Neural progenitor cell (in vitro differentiated cells): ENCODE data around the gene EFCAB10. TPM values are rescaled to one million over a fixed set of nuclear protein-coding genes. Genes with fewer than 3 reads are reported as not detected.

Source experiments
- DNase-seq: peaks from one replicate; pipeline ENCODE4 v3.0.0-alpha.2; 2016; ENCODE audit warnings: low spot score
- H2AFZ ChIP-seq: fragments of 200-600 bp; sonication (generic); replicated peaks from 2 replicates; pipeline ENCODE4 v1.6.1; 2016; ENCODE audit warnings: antibody characterized with exemption
- H3F3A ChIP-seq: fragments of 200-600 bp; sonication (generic); 2 replicates; pipeline ENCODE4 v1.6.1; 2016; ENCODE audit warnings: antibody characterized with exemption, low read depth
- H3K27ac ChIP-seq: fragments of 200-600 bp; sonication (generic); 2 replicates; pipeline ENCODE4 v1.5.1; 2016; ENCODE audit warnings: mild to moderate bottlenecking
- H3K27me3 ChIP-seq: fragments of 200-600 bp; sonication (generic); 2 replicates; pipeline ENCODE4 v1.6.1; 2016; ENCODE audit warnings: mild to moderate bottlenecking, moderate library complexity
- H3K36me3 ChIP-seq: fragments of 200-600 bp; sonication (generic); 2 replicates; pipeline ENCODE4 v1.5.1; 2016
- H3K4me1 ChIP-seq: fragments of 200-600 bp; sonication (generic); 2 replicates; pipeline ENCODE4 v1.6.1; 2016; ENCODE audit warnings: mixed run types
- H3K4me2 ChIP-seq: fragments of 200-600 bp; sonication (generic); 2 replicates; pipeline ENCODE4 v1.6.1; 2016
- H3K4me3 ChIP-seq: fragments of 200-600 bp; sonication (generic); 2 replicates; pipeline ENCODE4 v1.5.1; 2016
- H3K79me2 ChIP-seq: fragments of 200-600 bp; sonication (generic); 2 replicates; pipeline ENCODE4 v1.6.1; 2016; ENCODE audit warnings: low read depth
- H3K9ac ChIP-seq: fragments of 200-600 bp; sonication (generic); 2 replicates; pipeline ENCODE4 v1.6.1; 2016
- H3K9me3 ChIP-seq: fragments of 200-600 bp; sonication (generic); 2 replicates; pipeline ENCODE4 v1.5.1; 2016; ENCODE audit warnings: low read depth
- H4K20me1 ChIP-seq: fragments of 200-600 bp; sonication (generic); 2 replicates; pipeline ENCODE4 v1.6.1; 2016; ENCODE audit warnings: low read depth
- H3K27ac Mint-ChIP-seq: 3 replicates; pipeline ENCODE4 v1.8.0; 2021; ENCODE audit warnings: mixed read lengths
- H3K27me3 Mint-ChIP-seq: 2 replicates; pipeline ENCODE4 v1.8.0; 2022; ENCODE audit warnings: low read depth, mild to moderate bottlenecking, inconsistent platforms, moderate library complexity, mixed read lengths; ENCODE audit not compliant: insufficient read depth
- H3K36me3 Mint-ChIP-seq: 3 replicates; pipeline ENCODE4 v1.8.0; 2021; ENCODE audit warnings: mixed read lengths
- H3K4me1 Mint-ChIP-seq: 3 replicates; pipeline ENCODE4 v1.8.0; 2021; ENCODE audit warnings: mixed read lengths
- H3K4me3 Mint-ChIP-seq: 3 replicates; pipeline ENCODE4 v1.8.0; 2021; ENCODE audit warnings: mild to moderate bottlenecking, moderate library complexity, mixed read lengths
- H3K9me3 Mint-ChIP-seq: 3 replicates; pipeline ENCODE4 v1.8.0; 2020; ENCODE audit warnings: mixed read lengths
- CTCF ChIP-seq: fragments of 200-600 bp; sonication (generic); IDR thresholded peaks from 2 replicates; pipeline ENCODE4 v1.5.1; 2017; ENCODE audit warnings: antibody characterized with exemption, mild to moderate bottlenecking
- EZH2 ChIP-seq: fragments of 200-600 bp; sonication (generic); IDR thresholded peaks from 2 replicates; pipeline ENCODE4 v1.6.1; 2017; ENCODE audit warnings: antibody characterized with exemption, mild to moderate bottlenecking, moderate library complexity
- EZH2phosphoT487 ChIP-seq: fragments of 200-600 bp; sonication (generic); IDR thresholded peaks from 2 replicates; pipeline ENCODE4 v1.6.1; 2017; ENCODE audit warnings: antibody characterized with exemption
- total RNA-seq: library from RNA; depleted of rRNA; stranded (reverse); fragments of >200 nt; gene quantifications from 2 replicates; pipeline ENCODE4 v1.2.3, GENCODE V29; 2015; ENCODE audit warnings: low replicate concordance

Gene EFCAB10
- total RNA-seq, 1 donor from 2014 or later = 5.0 TPM

GRCh38 chr7:105565190-105565589, 16.1 kb downstream of the EFCAB10 start:
- Mint-ChIP-seq H3K9me3 (no peaks in the 10 kb centered on the region), H3K4me1 (no peaks in the 10 kb centered on the region), H3K27ac (no peak overlapping the region), H3K27me3 (peaks cover under 1% of the 10 kb centered on the region), H3K4me3 (no peak overlapping the region), H3K36me3 (peaks cover 13% of the 10 kb centered on the region)
- Histone ChIP-seq H4K20me1 (no peaks in the 10 kb centered on the region), H3K4me1 (no peaks in the 10 kb centered on the region), H3F3A (no peaks in the 10 kb centered on the region), H3K27ac (no peak overlapping the region), H3K4me2 (no peak overlapping the region), H3K79me2 (no peaks in the 10 kb centered on the region), H3K9ac (no peak overlapping the region), H3K9me3 (no peaks in the 10 kb centered on the region), H2AFZ (no peak overlapping the region), H3K36me3 (peaks cover 9% of the 10 kb centered on the region), H3K27me3 (no peaks in the 10 kb centered on the region), H3K4me3 (no peak overlapping the region)
- TF ChIP-seq CTCF = no peak
- no peak for TF ChIP-seq EZH2phosphoT487
- TF ChIP-seq EZH2 = no peak
- DNase-seq = no peak

GRCh38 chr7:105559926-105560325, 21.4 kb downstream of the EFCAB10 start:
- peaks cover 3% of the 10 kb centered on the region for H3K36me3 ChIP-seq
- H3K27me3 Mint-ChIP-seq = peaks cover 3% of the 10 kb centered on the region
- no peaks in the 10 kb centered on the region for H3K79me2 ChIP-seq
- no peak overlapping the region for H3K9ac ChIP-seq
- no peak overlapping the region for H3K4me3 ChIP-seq
- H3K27ac Mint-ChIP-seq = no peak overlapping the region
- no peak overlapping the region for H3K4me2 ChIP-seq
- no peaks in the 10 kb centered on the region for H3F3A ChIP-seq
- H4K20me1 ChIP-seq = no peaks in the 10 kb centered on the region
- H3K9me3 ChIP-seq = no peaks in the 10 kb centered on the region
- no peak overlapping the region for H3K4me3 Mint-ChIP-seq
- no peaks in the 10 kb centered on the region for H3K4me1 ChIP-seq
- H3K4me1 Mint-ChIP-seq = no peaks in the 10 kb centered on the region
- no peak for DNase-seq
- H2AFZ ChIP-seq = no peak overlapping the region
- H3K27ac ChIP-seq = no peak overlapping the region
- no peaks in the 10 kb centered on the region for H3K9me3 Mint-ChIP-seq
- TF ChIP-seq EZH2 = no peak
- TF ChIP-seq CTCF = no peak
- TF ChIP-seq EZH2phosphoT487 = no peak
- H3K27me3 ChIP-seq = no peaks in the 10 kb centered on the region
- H3K36me3 Mint-ChIP-seq = peaks cover 18% of the 10 kb centered on the region

- TF ChIP-seq EZH2 = no peak
- TF ChIP-seq CTCF = no peak
- TF ChIP-seq EZH2phosphoT487 = no peak
- peaks cover 17% of the 10 kb centered on the region for H3K79me2 ChIP-seq
- DNase-seq = no peak
- H3K36me3 Mint-ChIP-seq = peaks cover 17% of the 10 kb centered on the region
- H3K4me3 Mint-ChIP-seq = no peak overlapping the region
- H3K4me1 ChIP-seq = no peaks in the 10 kb centered on the region
- H3K36me3 ChIP-seq = peaks cover 9% of the 10 kb centered on the region
- peaks cover 4% of the 10 kb centered on the region for H3K4me1 Mint-ChIP-seq
- H3K4me3 ChIP-seq = no peak overlapping the region
- no peak overlapping the region for H3K9ac ChIP-seq
- H3F3A ChIP-seq = no peaks in the 10 kb centered on the region
- no peak overlapping the region for H3K27ac ChIP-seq
- H4K20me1 ChIP-seq = no peaks in the 10 kb centered on the region
- no peak overlapping the region for H3K4me2 ChIP-seq
- no peaks in the 10 kb centered on the region for H3K27me3 Mint-ChIP-seq
- H3K27me3 ChIP-seq = no peaks in the 10 kb centered on the region
- H3K27ac Mint-ChIP-seq = no peak overlapping the region
- H2AFZ ChIP-seq = no peak overlapping the region
- H3K9me3 ChIP-seq = no peaks in the 10 kb centered on the region
- no peaks in the 10 kb centered on the region for H3K9me3 Mint-ChIP-seq
Observed at GRCh38 chr7:105538339-105538738, 43.0 kb downstream of the EFCAB10 start.
